A673 (cell line): ENCODE data around the gene SHC3.

ENCODE experiments used
- EZH2 ChIP-seq: fragments of 200-600 bp; sonication (generic); IDR thresholded peaks from 2 replicates; pipeline ENCODE4 v1.6.1; 2017; ENCODE audit warnings: borderline replicate concordance, low read depth, mild to moderate bottlenecking, mixed read lengths, antibody characterized with exemption, low read length; ENCODE audit not compliant: poor library complexity, severe bottlenecking
- TF ChIP-seq, protein P1 (sequence below): fragments of 300-800, 200-600 bp; sonication (generic); conservative IDR thresholded peaks from 2 replicates; pipeline ENCODE4 v1.5.1; 2017; ENCODE audit warnings: low read depth, mild to moderate bottlenecking, antibody characterized with exemption, low read length, moderate library complexity, mixed read lengths

DNA sequence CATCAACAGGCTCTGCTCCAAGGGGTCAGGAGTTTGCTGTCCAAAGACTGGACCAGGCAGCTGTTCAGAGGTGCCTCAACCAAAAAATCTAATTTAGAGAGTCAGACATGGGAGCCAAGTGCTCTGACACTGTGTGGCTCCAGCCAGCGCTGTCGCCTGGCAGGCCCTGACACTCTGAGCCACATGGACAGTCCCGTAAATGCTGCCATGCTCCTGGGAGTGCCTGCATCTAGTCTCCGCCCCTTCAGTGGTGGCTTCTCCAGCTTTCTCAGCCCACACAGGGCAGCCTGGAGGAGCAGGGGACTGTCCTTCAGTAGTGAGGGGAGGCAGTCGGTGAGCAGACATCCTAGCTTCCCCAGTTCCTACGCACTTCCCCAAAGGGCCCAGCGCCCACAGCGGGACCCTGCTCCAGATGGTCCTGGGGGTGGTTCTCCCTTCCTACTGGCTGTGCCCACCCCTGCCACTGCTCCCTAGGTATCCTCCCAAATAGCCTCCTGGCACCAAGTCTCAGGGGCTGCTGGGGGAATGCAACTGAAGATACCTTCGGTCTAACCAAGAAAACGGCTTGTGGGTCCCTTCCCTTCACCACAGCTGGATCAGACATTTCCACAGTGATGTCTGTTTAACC, 72.3 kb downstream of the SHC3 start:
- TF ChIP-seq, protein P1, sequence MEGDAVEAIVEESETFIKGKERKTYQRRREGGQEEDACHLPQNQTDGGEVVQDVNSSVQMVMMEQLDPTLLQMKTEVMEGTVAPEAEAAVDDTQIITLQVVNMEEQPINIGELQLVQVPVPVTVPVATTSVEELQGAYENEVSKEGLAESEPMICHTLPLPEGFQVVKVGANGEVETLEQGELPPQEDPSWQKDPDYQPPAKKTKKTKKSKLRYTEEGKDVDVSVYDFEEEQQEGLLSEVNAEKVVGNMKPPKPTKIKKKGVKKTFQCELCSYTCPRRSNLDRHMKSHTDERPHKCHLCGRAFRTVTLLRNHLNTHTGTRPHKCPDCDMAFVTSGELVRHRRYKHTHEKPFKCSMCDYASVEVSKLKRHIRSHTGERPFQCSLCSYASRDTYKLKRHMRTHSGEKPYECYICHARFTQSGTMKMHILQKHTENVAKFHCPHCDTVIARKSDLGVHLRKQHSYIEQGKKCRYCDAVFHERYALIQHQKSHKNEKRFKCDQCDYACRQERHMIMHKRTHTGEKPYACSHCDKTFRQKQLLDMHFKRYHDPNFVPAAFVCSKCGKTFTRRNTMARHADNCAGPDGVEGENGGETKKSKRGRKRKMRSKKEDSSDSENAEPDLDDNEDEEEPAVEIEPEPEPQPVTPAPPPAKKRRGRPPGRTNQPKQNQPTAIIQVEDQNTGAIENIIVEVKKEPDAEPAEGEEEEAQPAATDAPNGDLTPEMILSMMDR = no peak
- TF ChIP-seq EZH2 = no peak
